Tibial nerve (tissue), 4 donors: Measurements from ENCODE around the gene RPL26.

Experiments used
- CTCF ChIP-seq, 5 experiments: fragments of 200-600 bp in 3 of 5; fragments of 450-650 bp in 2 of 5; sonication (generic) in 3 of 5; IDR thresholded peaks; one replicate each; pipeline ENCODE4 v1.5.1; 2016 to 2019; ENCODE audit warnings: antibody characterized with exemption in 5 of 5, mild to moderate bottlenecking in 3 of 5, moderate library complexity in 2 of 5
- EP300 ChIP-seq, 2 donors: sonication (generic); formaldehyde crosslinking; IDR thresholded peaks; one replicate each; pipeline ENCODE4 v1.6.1; 2017; ENCODE audit warnings: antibody characterized with exemption in 2 of 2, mild to moderate bottlenecking in 1 of 2
- POLR2A ChIP-seq, 2 donors: fragments of 450-650 bp; IDR thresholded peaks; one replicate each; pipeline ENCODE4 v1.6.1; 2017; ENCODE audit warnings: antibody characterized with exemption in 2 of 2, mild to moderate bottlenecking in 2 of 2, moderate library complexity in 2 of 2

DNA sequence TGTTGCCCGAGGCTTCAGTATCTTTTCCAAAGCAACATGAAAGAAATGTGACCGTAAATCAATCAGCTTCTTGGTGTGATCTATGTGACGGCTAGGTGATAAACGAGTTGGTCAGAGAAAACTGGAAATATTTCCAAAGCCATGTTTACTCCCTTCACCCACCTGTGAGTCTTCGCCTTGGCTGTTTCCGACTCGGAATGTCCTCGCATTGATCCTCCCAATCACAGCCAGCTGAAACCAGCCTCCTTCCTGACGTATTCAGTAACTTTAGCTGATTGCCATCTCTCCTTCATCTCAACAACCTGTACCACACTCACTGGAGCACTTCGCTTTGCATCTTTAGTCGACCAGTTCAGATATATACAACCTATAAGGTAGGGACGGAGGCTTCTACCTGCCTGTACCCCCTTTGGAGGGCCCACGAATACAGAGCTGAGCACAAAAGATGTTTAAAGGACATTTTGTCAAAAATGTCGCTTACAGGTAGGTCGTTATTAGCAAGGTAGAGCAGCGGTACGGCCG, 7.2 kb downstream of the RPL26 start:
- TF ChIP-seq CTCF (IDR thresholded peaks at IDR 0.05) (no peak), EP300 (IDR thresholded peaks at IDR 0.05) (no peak), POLR2A (IDR thresholded peaks at IDR 0.05) (no peak)
